H1 (cell line): ENCODE results near the gene CYTH1. TPM values are rescaled to one million over a fixed set of nuclear protein-coding genes. Genes with fewer than 3 reads are reported as not detected.

Experiments used
- CTCF ChIA-PET: fragments of 300-600 bp; sonication (Branson Sonifier 250); formaldehyde crosslinking; loops from one replicate; lab custom pipeline; 2021; ENCODE audit not compliant: partially characterized antibody; lab: Charles Lee
- POLR2A ChIA-PET: fragments of 300-600 bp; sonication (Branson Sonifier 250); formaldehyde crosslinking; loops from one replicate; lab custom pipeline; 2021; ENCODE audit warnings: inconsistent platforms; ENCODE audit not compliant: partially characterized antibody; lab: Charles Lee
- DNase-seq, 2 experiments: peaks; one replicate each; pipeline versions ENCODE4 v3.0.0 to v3.0.0-alpha.2; 2010 to 2022; ENCODE audit warnings: low spot score in 2 of 2, low read depth in 1 of 2, mixed read lengths in 1 of 2
- FAIRE-seq: peaks from 2 replicates; lab custom pipeline; 2011; peaks lifted over from hg19 to GRCh38; lab: Jason Lieb, UNC
- H2AFZ ChIP-seq: 2 replicates; pipeline ENCODE4 v1.8.1; 2012; ENCODE audit warnings: low read length, inconsistent platforms
- H2AK5ac ChIP-seq: 2 replicates; pipeline ENCODE4 v1.6.1; 2013; ENCODE audit warnings: low read depth, low read length
- H2BK120ac ChIP-seq: replicated peaks from 2 replicates; pipeline ENCODE3; 2013; ENCODE audit warnings: low read depth, low read length, inconsistent platforms
- H2BK12ac ChIP-seq: 2 replicates; pipeline ENCODE4 v1.6.1; 2013; ENCODE audit warnings: low read depth, low read length
- H2BK15ac ChIP-seq: 2 replicates; pipeline ENCODE4 v1.6.1; 2013; ENCODE audit warnings: low read length
- H2BK20ac ChIP-seq: 2 replicates; pipeline ENCODE4 v1.6.1; 2013; ENCODE audit warnings: low read length
- H2BK5ac ChIP-seq: 2 replicates; pipeline ENCODE4 v1.6.1; 2013; ENCODE audit warnings: low read depth, low read length
- H3K14ac ChIP-seq: 2 replicates; pipeline ENCODE4 v1.6.1; 2013; ENCODE audit warnings: inconsistent platforms; ENCODE audit not compliant: insufficient read length
- H3K18ac ChIP-seq: 2 replicates; pipeline ENCODE4 v1.6.1; 2013; ENCODE audit warnings: low read length; ENCODE audit errors: extremely low read depth
- H3K23ac ChIP-seq: 2 replicates; pipeline ENCODE4 v1.6.1; 2013; ENCODE audit warnings: inconsistent platforms; ENCODE audit not compliant: insufficient read length
- H3K23me2 ChIP-seq: 2 replicates; pipeline ENCODE4 v1.6.1; 2013; ENCODE audit warnings: low read depth, low read length
- H3K27ac ChIP-seq: 2 replicates; pipeline ENCODE4 v1.6.1; 2011; ENCODE audit warnings: low read depth, low read length, inconsistent platforms
- H3K27me3 ChIP-seq, 4 experiments: replicated peaks in 1 of 4; 1 replicate in 1 of 4; 2 replicates in 3 of 4; pipeline versions ENCODE4 v1.6.1 to v1.8.1; 2011 to 2013; ENCODE audit warnings: low read length in 3 of 4, mild to moderate bottlenecking in 3 of 4, inconsistent platforms in 2 of 4, mixed read lengths in 2 of 4, moderate library complexity in 1 of 4; ENCODE audit not compliant: control insufficient read depth in 3 of 4, insufficient read depth in 3 of 4; ENCODE audit errors: extremely low read depth in 1 of 4
- H3K36me3 ChIP-seq, 4 experiments: 2 replicates each; pipeline versions ENCODE4 v1.6.1 to v1.8.1; 2011 to 2013; ENCODE audit warnings: mild to moderate bottlenecking in 4 of 4, low read length in 3 of 4, moderate library complexity in 2 of 4, control low read depth in 1 of 4, inconsistent platforms in 1 of 4; ENCODE audit not compliant: insufficient read depth in 4 of 4, control insufficient read depth in 2 of 4
- H3K4ac ChIP-seq: replicated peaks from 2 replicates; pipeline ENCODE3; 2013; ENCODE audit warnings: low read length, low read depth, mixed read lengths, inconsistent platforms; ENCODE audit not compliant: insufficient read length
- H3K4me1 ChIP-seq, 4 experiments: replicated peaks in 1 of 4; 1 replicate in 1 of 4; 2 replicates in 3 of 4; pipeline versions ENCODE4 v1.6.1 to v1.8.1; 2011 to 2013; ENCODE audit warnings: low read length in 3 of 4, inconsistent platforms in 2 of 4, mixed read lengths in 1 of 4; ENCODE audit not compliant: insufficient read depth in 4 of 4, control insufficient read depth in 3 of 4
- H3K4me2 ChIP-seq, 2 experiments: 2 replicates each; pipeline versions ENCODE4 v1.6.1 to v1.8.1; 2011 to 2013; ENCODE audit warnings: low read depth in 2 of 2, low read length in 2 of 2, control low read depth in 1 of 2, inconsistent platforms in 1 of 2, mild to moderate bottlenecking in 1 of 2; ENCODE audit not compliant: insufficient read depth in 1 of 2
- H3K4me3 ChIP-seq, 4 experiments: fragments of 200-600, 300-600 bp in 1 of 4; sonication (generic), shearing (Covaris generic), sonication (Bioruptor Twin) in 1 of 4; 2 replicates each; pipeline versions ENCODE4 v1.5.1 to v1.8.1; 2011 to 2016; ENCODE audit warnings: low read length in 4 of 4, low read depth in 3 of 4, control low read depth in 2 of 4, inconsistent platforms in 2 of 4, mild to moderate bottlenecking in 2 of 4, mixed read lengths in 1 of 4, moderate library complexity in 1 of 4; ENCODE audit not compliant: insufficient read depth in 2 of 4; ENCODE audit errors: extremely low read depth in 1 of 4
- H3K56ac ChIP-seq: replicated peaks from 2 replicates; pipeline ENCODE3; 2013; ENCODE audit warnings: low read depth, mild to moderate bottlenecking, mixed read lengths, low read length, inconsistent platforms; ENCODE audit not compliant: insufficient read length
- H3K79me1 ChIP-seq: 2 replicates; pipeline ENCODE4 v1.6.1; 2013; ENCODE audit warnings: low read depth, low read length, control low read depth
- H3K79me2 ChIP-seq, 2 experiments: 2 replicates each; pipeline versions ENCODE4 v1.6.1 to v1.8.1; 2012 to 2013; ENCODE audit warnings: low read length in 2 of 2, mild to moderate bottlenecking in 2 of 2, inconsistent platforms in 1 of 2; ENCODE audit not compliant: insufficient read depth in 2 of 2, control insufficient read depth in 1 of 2
- H3K9ac ChIP-seq, 4 experiments: replicated peaks in 1 of 4; 1 replicate in 1 of 4; 2 replicates in 3 of 4; pipeline versions ENCODE4 v1.6.1 to v1.8.1; 2011 to 2013; ENCODE audit warnings: low read depth in 3 of 4, low read length in 3 of 4, control low read depth in 2 of 4, mild to moderate bottlenecking in 2 of 4, moderate library complexity in 2 of 4, inconsistent platforms in 1 of 4; ENCODE audit errors: extremely low read depth in 1 of 4
- H3K9me3 ChIP-seq, 2 experiments: 2 replicates each; pipeline versions ENCODE4 v1.6.1 to v1.8.1; 2012 to 2013; ENCODE audit warnings: mild to moderate bottlenecking in 2 of 2, moderate library complexity in 2 of 2, control low read depth in 1 of 2, inconsistent platforms in 1 of 2, low read depth in 1 of 2, low read length in 1 of 2, mixed read lengths in 1 of 2; ENCODE audit not compliant: insufficient read depth in 2 of 2
- H4K20me1 ChIP-seq, 2 experiments: replicated peaks in 1 of 2; 2 replicates each; pipeline versions ENCODE3 to v1.8.1; 2011 to 2013; ENCODE audit warnings: inconsistent platforms in 2 of 2, low read length in 2 of 2, mild to moderate bottlenecking in 1 of 2; ENCODE audit not compliant: insufficient read depth in 2 of 2, control insufficient read depth in 1 of 2
- H4K5ac ChIP-seq: 2 replicates; pipeline ENCODE4 v1.6.1; 2013; ENCODE audit warnings: low read length, low read depth, mixed read lengths, inconsistent platforms; ENCODE audit not compliant: insufficient read length
- H4K8ac ChIP-seq: 2 replicates; pipeline ENCODE4 v1.8.0; 2013; ENCODE audit warnings: mild to moderate bottlenecking, moderate library complexity, low read length, inconsistent platforms; ENCODE audit not compliant: insufficient read depth; ENCODE audit errors: extremely low read depth
- H4K91ac ChIP-seq: replicated peaks from 2 replicates; pipeline ENCODE3; 2013; ENCODE audit warnings: low read length, mixed read lengths, inconsistent platforms; ENCODE audit not compliant: insufficient read length
- EGR1 ChIP-seq: IDR thresholded peaks from 2 replicates; pipeline ENCODE4 v1.6.1; 2011; ENCODE audit warnings: low read depth, low read length, borderline replicate concordance
- GABPA ChIP-seq: IDR thresholded peaks from 2 replicates; pipeline ENCODE4 v1.6.1; 2011; ENCODE audit warnings: mild to moderate bottlenecking, low read length, moderate library complexity, borderline replicate concordance; ENCODE audit not compliant: insufficient read depth
- HDAC2 ChIP-seq, 2 experiments: fragments of 300-600 bp in 1 of 2; sonication (generic) in 1 of 2; IDR thresholded peaks; 2 replicates each; pipeline ENCODE4 v1.6.1; 2011 to 2012; ENCODE audit warnings: low read depth in 2 of 2, low read length in 2 of 2, mild to moderate bottlenecking in 2 of 2, moderate library complexity in 2 of 2, borderline replicate concordance in 1 of 2, inconsistent platforms in 1 of 2
- JUND ChIP-seq: IDR thresholded peaks from 2 replicates; pipeline ENCODE4 v1.6.1; 2011; ENCODE audit warnings: mild to moderate bottlenecking, improper control_type of control experiment, low read length
- RFX5 ChIP-seq: IDR thresholded peaks from 2 replicates; pipeline ENCODE4 v1.6.1; 2011; ENCODE audit warnings: low read depth, low read length, improper control_type of control experiment, borderline replicate concordance
- TAF1 ChIP-seq: IDR thresholded peaks from 2 replicates; pipeline ENCODE4 v1.6.1; 2011; ENCODE audit warnings: mild to moderate bottlenecking, low read depth, low read length
- TBP ChIP-seq: IDR thresholded peaks from 2 replicates; pipeline ENCODE4 v1.6.1; 2011; ENCODE audit warnings: low read depth, low read length, improper control_type of control experiment
- WGBS, 2 experiments: shearing (Covaris generic) in 1 of 2; methylation state at CpG; one replicate each; pipeline versions ENCODE4 v1.1.6 to v1.1.7; 2013 to 2015; ENCODE audit warnings: low lambda C conversion rate in 2 of 2, mixed read lengths in 2 of 2, inconsistent platforms in 1 of 2, low coverage in 1 of 2, missing lambda C conversion rate in 1 of 2; ENCODE audit not compliant: insufficient replicate concordance in 2 of 2, insufficient coverage in 1 of 2, insufficient read length in 1 of 2; ENCODE audit errors: extremely low coverage in 1 of 2, missing lambda C conversion rate in 1 of 2; 5-methylcytosine and 5-hydroxymethylcytosine counted together
- polyA plus RNA-seq, 7 experiments: library from polyadenylated mRNA; depleted of rRNA in 3 of 7; stranded (reverse) in 5 of 7; unstranded in 2 of 7; fragments of >200 nt in 5 of 7; fragments of 200-250 nt in 2 of 7; gene quantifications; 1 replicate in 5 of 7; 2 replicates in 1 of 7; 4 replicates in 1 of 7; pipeline versions ENCODE4 v1.2.1 to v1.2.3, GENCODE V29; 2011 to 2013; ENCODE audit warnings: missing spikeins in 2 of 7, mixed read lengths in 2 of 7
- total RNA-seq: library from RNA; stranded (reverse); fragmentation: NEBNext Ultra II Directional; extraction: Animal tissue kit (Norgen Biotek cat#: 25700); gene quantifications from 2 replicates; pipeline ENCODE4 v1.2.1, GENCODE V29; 2021
- TF ChIP-seq, protein P1 (sequence below): IDR thresholded peaks from 2 replicates; pipeline ENCODE4 v1.6.1; 2011; ENCODE audit warnings: low read length, improper control_type of control experiment
- TF ChIP-seq, protein P2 (sequence below): IDR thresholded peaks from 2 replicates; pipeline ENCODE4 v1.6.1; 2012; ENCODE audit warnings: low read length, inconsistent platforms
- TF ChIP-seq, protein P3 (sequence below): IDR thresholded peaks from 2 replicates; pipeline ENCODE4 v1.6.1; 2012; ENCODE audit warnings: inconsistent platforms

Gene CYTH1
- total and polyA plus RNA-seq, 2 of the 8 experiments (the other 6 are each of a cell fraction or from before 2014, with no cell fraction given), result 12.8 to 14.8 TPM

DNA sequence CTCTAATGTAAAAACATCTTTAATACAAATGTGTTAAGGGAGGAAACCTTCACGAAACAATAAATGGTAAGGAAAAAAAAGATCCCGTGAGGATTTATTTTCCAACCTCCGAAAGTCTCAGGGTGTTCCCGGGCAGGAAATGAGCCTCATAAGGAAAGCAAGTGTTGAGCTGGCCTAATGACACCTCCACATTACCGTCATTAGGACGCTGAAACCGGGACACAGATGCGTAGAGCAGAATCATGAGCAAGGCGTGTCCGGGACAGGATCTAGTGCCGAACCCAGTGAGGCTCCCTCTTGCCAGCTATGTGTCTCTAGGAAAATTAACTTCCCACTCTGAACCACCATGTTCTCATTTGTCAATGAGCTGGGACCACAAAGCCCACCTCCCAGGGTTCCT lies 22.7 kb upstream of the CYTH1 start:
- Histone ChIP-seq H3K18ac (no peak overlapping the region), H3K23me2 (no peaks in the 10 kb centered on the region), H4K5ac (no peak overlapping the region), H2BK20ac (no peak overlapping the region), H3K14ac (no peak overlapping the region), H3K9ac (no peak overlapping the region), H3K36me3 (peaks cover 29 to 73% (median 50%) of the 10 kb centered on the region in 4 experiments), H3K4me2 (no peak overlapping the region), H3K56ac (no peak overlapping the region), H2BK15ac (no peak overlapping the region), H2BK12ac (no peak overlapping the region), H3K9me3 (no peaks in the 10 kb centered on the region), H4K91ac (no peak overlapping the region), H3K79me1 (peaks cover 6% of the 10 kb centered on the region; the same call in 1 of the 2 replicates), H2AK5ac (no peak overlapping the region), H3K4ac (no peak overlapping the region), H3K27ac (no peak overlapping the region), H3K4me1 (no peaks in the 10 kb centered on the region), H2BK5ac (no peak overlapping the region), H2AFZ (no peak overlapping the region), H4K20me1 (peaks cover 13 to 14% of the 10 kb centered on the region in 2 experiments), H4K8ac (no peak overlapping the region; the same call in 1 of the 2 replicates), H3K23ac (no peak overlapping the region), H3K27me3 (no peaks in the 10 kb centered on the region; a peak in 1 of 7 replicates), H3K4me3 (no peak overlapping the region), H3K79me2 (no peaks in the 10 kb centered on the region), H2BK120ac (no peak overlapping the region)
- FAIRE-seq (no peak), DNase-seq (no peak)
- 95% methylated on average over 11 of the region's 11 CpGs; no CpG with 5 or more reads in 1 of the 2 experiments for WGBS, 2 experiments
- ChIA-PET POLR2A (interaction anchor here (0.7 to 3.5 kb wide), 3 partner anchors 22 to 32 kb away, joined by 3 to 14 read pairs (median 5); no protein-coding TSS in a partner anchor), CTCF (interaction anchor here (0.6 to 0.7 kb wide), 2 partner anchors 23 to 50 kb away, joined by 3 read pairs; no protein-coding TSS in a partner anchor)
- TF ChIP-seq TBP (no peak), HDAC2 (IDR thresholded peaks at IDR 0.05; ENCODE audit: borderline replicate concordance in 1 of 2, low read depth in 2 of 2, low read length in 2 of 2) (no peak), JUND (no peak), RFX5 (no peak), TAF1 (no peak), EGR1 (no peak), GABPA (no peak)
- TF ChIP-seq, protein P1, sequence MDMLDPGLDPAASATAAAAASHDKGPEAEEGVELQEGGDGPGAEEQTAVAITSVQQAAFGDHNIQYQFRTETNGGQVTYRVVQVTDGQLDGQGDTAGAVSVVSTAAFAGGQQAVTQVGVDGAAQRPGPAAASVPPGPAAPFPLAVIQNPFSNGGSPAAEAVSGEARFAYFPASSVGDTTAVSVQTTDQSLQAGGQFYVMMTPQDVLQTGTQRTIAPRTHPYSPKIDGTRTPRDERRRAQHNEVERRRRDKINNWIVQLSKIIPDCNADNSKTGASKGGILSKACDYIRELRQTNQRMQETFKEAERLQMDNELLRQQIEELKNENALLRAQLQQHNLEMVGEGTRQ, result no peak
- TF ChIP-seq, protein P2, sequence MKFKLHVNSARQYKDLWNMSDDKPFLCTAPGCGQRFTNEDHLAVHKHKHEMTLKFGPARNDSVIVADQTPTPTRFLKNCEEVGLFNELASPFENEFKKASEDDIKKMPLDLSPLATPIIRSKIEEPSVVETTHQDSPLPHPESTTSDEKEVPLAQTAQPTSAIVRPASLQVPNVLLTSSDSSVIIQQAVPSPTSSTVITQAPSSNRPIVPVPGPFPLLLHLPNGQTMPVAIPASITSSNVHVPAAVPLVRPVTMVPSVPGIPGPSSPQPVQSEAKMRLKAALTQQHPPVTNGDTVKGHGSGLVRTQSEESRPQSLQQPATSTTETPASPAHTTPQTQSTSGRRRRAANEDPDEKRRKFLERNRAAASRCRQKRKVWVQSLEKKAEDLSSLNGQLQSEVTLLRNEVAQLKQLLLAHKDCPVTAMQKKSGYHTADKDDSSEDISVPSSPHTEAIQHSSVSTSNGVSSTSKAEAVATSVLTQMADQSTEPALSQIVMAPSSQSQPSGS, result no peak
- TF ChIP-seq, protein P3, sequence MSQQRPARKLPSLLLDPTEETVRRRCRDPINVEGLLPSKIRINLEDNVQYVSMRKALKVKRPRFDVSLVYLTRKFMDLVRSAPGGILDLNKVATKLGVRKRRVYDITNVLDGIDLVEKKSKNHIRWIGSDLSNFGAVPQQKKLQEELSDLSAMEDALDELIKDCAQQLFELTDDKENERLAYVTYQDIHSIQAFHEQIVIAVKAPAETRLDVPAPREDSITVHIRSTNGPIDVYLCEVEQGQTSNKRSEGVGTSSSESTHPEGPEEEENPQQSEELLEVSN, result no peak
